Measurements from ENCODE around the gene SHROOM4.

- TF ChIP-seq CTCF (IDR thresholded peaks at IDR 0.05 in 2 of 3, conservative IDR thresholded peaks at IDR 0.05 in 1 of 3; ENCODE audit: borderline replicate concordance in 1 of 3, insufficient read depth in 1 of 3, low read depth in 2 of 3, low read length in 2 of 3): no peak
- no peak for TF ChIP-seq EZH2 (IDR thresholded peaks at IDR 0.05)
- TF ChIP-seq POLR2AphosphoS5 (IDR thresholded peaks at IDR 0.05; ENCODE audit: low read depth, low read length): no peak
- TF ChIP-seq MAX (IDR thresholded peaks at IDR 0.05): no peak
- no peak for TF ChIP-seq EZH2phosphoT487 (IDR thresholded peaks at IDR 0.05; ENCODE audit: borderline replicate concordance)
- TF ChIP-seq, protein P1, sequence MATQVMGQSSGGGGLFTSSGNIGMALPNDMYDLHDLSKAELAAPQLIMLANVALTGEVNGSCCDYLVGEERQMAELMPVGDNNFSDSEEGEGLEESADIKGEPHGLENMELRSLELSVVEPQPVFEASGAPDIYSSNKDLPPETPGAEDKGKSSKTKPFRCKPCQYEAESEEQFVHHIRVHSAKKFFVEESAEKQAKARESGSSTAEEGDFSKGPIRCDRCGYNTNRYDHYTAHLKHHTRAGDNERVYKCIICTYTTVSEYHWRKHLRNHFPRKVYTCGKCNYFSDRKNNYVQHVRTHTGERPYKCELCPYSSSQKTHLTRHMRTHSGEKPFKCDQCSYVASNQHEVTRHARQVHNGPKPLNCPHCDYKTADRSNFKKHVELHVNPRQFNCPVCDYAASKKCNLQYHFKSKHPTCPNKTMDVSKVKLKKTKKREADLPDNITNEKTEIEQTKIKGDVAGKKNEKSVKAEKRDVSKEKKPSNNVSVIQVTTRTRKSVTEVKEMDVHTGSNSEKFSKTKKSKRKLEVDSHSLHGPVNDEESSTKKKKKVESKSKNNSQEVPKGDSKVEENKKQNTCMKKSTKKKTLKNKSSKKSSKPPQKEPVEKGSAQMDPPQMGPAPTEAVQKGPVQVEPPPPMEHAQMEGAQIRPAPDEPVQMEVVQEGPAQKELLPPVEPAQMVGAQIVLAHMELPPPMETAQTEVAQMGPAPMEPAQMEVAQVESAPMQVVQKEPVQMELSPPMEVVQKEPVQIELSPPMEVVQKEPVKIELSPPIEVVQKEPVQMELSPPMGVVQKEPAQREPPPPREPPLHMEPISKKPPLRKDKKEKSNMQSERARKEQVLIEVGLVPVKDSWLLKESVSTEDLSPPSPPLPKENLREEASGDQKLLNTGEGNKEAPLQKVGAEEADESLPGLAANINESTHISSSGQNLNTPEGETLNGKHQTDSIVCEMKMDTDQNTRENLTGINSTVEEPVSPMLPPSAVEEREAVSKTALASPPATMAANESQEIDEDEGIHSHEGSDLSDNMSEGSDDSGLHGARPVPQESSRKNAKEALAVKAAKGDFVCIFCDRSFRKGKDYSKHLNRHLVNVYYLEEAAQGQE (IDR thresholded peaks at IDR 0.05; ENCODE audit: low read depth): no peak
- TF ChIP-seq ELF1 (IDR thresholded peaks at IDR 0.05; ENCODE audit: borderline replicate concordance, low read depth): no peak
These were observed 1.1 kb upstream of the SHROOM4 start for GRCh38 chrX:50815120-50815519.
